Hepatocyte (in vitro differentiated cells): ENCODE data around the gene ELOVL1. TPM values are rescaled to one million over a fixed set of nuclear protein-coding genes. Genes with fewer than 3 reads are reported as not detected.

Source experiments
- DNase-seq: peaks from one replicate; pipeline ENCODE4 v3.0.0-alpha.2; 2016; ENCODE audit warnings: low spot score
- H2AFZ ChIP-seq: fragments of 200-600 bp; sonication (generic); 2 replicates; pipeline ENCODE4 v1.6.0; 2016; ENCODE audit warnings: antibody characterized with exemption, mild to moderate bottlenecking
- H3K27ac ChIP-seq: fragments of 200-600 bp; sonication (generic); 2 replicates; pipeline ENCODE4 v1.5.1; 2016; ENCODE audit warnings: mild to moderate bottlenecking
- H3K27me3 ChIP-seq: fragments of 200-600 bp; sonication (generic); 2 replicates; pipeline ENCODE4 v1.6.1; 2016
- H3K36me3 ChIP-seq: fragments of 200-600 bp; sonication (generic); replicated peaks from 2 replicates; pipeline ENCODE4 v1.5.1; 2016; ENCODE audit warnings: low read depth; ENCODE audit not compliant: insufficient read depth
- H3K4me1 ChIP-seq: fragments of 200-600 bp; sonication (generic); 2 replicates; pipeline ENCODE4 v1.5.1; 2016; ENCODE audit warnings: mild to moderate bottlenecking, moderate library complexity; ENCODE audit not compliant: insufficient read depth
- H3K4me2 ChIP-seq: fragments of 200-600 bp; sonication (generic); 2 replicates; pipeline ENCODE4 v1.6.0; 2016
- H3K4me3 ChIP-seq: fragments of 200-600 bp; sonication (generic); 2 replicates; pipeline ENCODE4 v1.5.1; 2016; ENCODE audit warnings: mild to moderate bottlenecking
- H3K79me2 ChIP-seq: fragments of 200-600 bp; sonication (generic); 2 replicates; pipeline ENCODE4 v1.6.0; 2017; ENCODE audit warnings: mild to moderate bottlenecking
- H3K9me2 ChIP-seq: fragments of 200-600 bp; sonication (generic); replicated peaks from 2 replicates; pipeline ENCODE4 v1.6.0; 2017; ENCODE audit warnings: mild to moderate bottlenecking; ENCODE audit not compliant: insufficient read depth
- H3K9me3 ChIP-seq: fragments of 200-600 bp; sonication (generic); 2 replicates; pipeline ENCODE4 v1.5.1; 2016; ENCODE audit warnings: low read depth, mild to moderate bottlenecking
- H4K20me1 ChIP-seq: fragments of 200-600 bp; sonication (generic); 2 replicates; pipeline ENCODE4 v1.6.0; 2016; ENCODE audit warnings: mild to moderate bottlenecking; ENCODE audit not compliant: insufficient read depth, poor library complexity, severe bottlenecking
- EZH2 ChIP-seq: fragments of 200-600 bp; sonication (generic); IDR thresholded peaks from 2 replicates; pipeline ENCODE4 v1.6.1; 2016; ENCODE audit warnings: antibody characterized with exemption, mild to moderate bottlenecking, borderline replicate concordance
- EZH2phosphoT487 ChIP-seq: fragments of 200-600 bp; sonication (generic); IDR thresholded peaks from one replicate; pipeline ENCODE4 v1.6.1; 2018; ENCODE audit warnings: antibody characterized with exemption, mild to moderate bottlenecking, low read depth, moderate library complexity; ENCODE audit not compliant: unreplicated experiment, severe bottlenecking
- WGBS: methylation state at CpG from one replicate; pipeline ENCODE4 v1.1.6; 2016; ENCODE audit warnings: low lambda C conversion rate; ENCODE audit errors: missing lambda C conversion rate; 5-methylcytosine and 5-hydroxymethylcytosine counted together
- polyA plus RNA-seq: library from polyadenylated mRNA; unstranded; fragments of >200 nt; fragmentation: Nextera tagmentation; extraction: Ambion mirVana; gene quantifications from 2 replicates; pipeline ENCODE4 v1.2.1, GENCODE V29; 2016
- total RNA-seq: library from RNA; depleted of rRNA; stranded (reverse); fragments of >200 nt; gene quantifications from 2 replicates; pipeline ENCODE4 v1.2.3, GENCODE V29; 2014
- TF ChIP-seq, protein P1 (sequence below): fragments of 200-600 bp; sonication (generic); IDR thresholded peaks from 2 replicates; pipeline ENCODE4 v1.5.1; 2016; ENCODE audit warnings: antibody characterized with exemption, mild to moderate bottlenecking; ENCODE audit not compliant: poor library complexity

ELOVL1 gene
- total and polyA plus RNA-seq, 2 experiments from 2014 or later = 90.8 to 185 TPM

DNA sequence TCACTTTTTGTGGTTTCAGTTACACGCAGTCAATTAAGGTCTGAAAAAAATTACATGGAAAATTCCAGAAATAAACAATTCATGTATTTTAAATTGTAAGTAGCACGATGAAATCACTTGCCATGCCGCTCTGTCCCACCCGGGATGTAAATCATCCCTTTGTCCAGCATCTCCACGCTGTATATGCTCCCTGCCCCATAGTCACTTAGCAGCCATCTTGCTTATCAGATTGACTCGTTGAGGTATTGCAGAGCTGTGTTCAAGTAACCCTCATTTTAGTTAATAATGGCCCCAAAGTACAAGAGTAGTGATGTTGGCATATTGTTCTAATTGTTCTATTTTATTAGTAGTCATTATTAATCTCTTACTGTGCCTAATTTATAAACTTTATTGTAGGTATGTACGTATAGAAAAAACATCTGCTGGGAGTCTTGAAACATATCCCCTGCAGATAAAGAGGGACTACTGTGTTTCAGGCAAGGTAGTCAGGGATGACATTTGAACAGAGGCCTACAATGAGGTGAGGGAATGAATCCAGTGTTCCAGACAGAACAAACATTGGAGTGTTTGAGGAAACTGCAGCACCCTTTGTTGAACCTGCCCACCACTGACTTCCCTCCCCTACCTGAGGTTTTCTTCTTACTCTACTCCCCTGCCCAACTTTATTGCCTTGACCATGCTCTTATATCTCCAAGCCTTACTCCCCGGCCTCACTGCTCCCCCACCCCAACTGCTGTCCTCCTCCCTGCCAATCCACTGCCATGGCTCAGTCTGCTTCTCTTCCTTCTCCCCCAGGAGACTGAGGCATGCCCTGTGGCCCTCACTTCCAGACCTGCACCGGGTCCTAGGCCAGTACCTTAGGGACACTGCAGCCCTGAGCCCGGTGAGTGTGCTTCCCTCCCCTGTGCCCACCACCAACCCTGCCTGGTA, 16.1 kb downstream of the ELOVL1 start:
- Histone ChIP-seq H3K27me3 (no peaks in the 10 kb centered on the region), H2AFZ (no peak overlapping the region), H3K27ac (no peak overlapping the region), H3K9me2 (no peaks in the 10 kb centered on the region), H3K79me2 (no peaks in the 10 kb centered on the region), H3K9me3 (no peaks in the 10 kb centered on the region), H3K4me1 (peaks cover 17% of the 10 kb centered on the region), H3K36me3 (no peaks in the 10 kb centered on the region), H4K20me1 (no peaks in the 10 kb centered on the region), H3K4me3 (no peak overlapping the region), H3K4me2 (no peak overlapping the region)
- WGBS = 84% methylated on average over 10 of the region's 10 CpGs
- no peak for DNase-seq
- TF ChIP-seq EZH2 (no peak), EZH2phosphoT487 (no peak)
- TF ChIP-seq, protein P1, sequence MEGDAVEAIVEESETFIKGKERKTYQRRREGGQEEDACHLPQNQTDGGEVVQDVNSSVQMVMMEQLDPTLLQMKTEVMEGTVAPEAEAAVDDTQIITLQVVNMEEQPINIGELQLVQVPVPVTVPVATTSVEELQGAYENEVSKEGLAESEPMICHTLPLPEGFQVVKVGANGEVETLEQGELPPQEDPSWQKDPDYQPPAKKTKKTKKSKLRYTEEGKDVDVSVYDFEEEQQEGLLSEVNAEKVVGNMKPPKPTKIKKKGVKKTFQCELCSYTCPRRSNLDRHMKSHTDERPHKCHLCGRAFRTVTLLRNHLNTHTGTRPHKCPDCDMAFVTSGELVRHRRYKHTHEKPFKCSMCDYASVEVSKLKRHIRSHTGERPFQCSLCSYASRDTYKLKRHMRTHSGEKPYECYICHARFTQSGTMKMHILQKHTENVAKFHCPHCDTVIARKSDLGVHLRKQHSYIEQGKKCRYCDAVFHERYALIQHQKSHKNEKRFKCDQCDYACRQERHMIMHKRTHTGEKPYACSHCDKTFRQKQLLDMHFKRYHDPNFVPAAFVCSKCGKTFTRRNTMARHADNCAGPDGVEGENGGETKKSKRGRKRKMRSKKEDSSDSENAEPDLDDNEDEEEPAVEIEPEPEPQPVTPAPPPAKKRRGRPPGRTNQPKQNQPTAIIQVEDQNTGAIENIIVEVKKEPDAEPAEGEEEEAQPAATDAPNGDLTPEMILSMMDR = no peak

DNA sequence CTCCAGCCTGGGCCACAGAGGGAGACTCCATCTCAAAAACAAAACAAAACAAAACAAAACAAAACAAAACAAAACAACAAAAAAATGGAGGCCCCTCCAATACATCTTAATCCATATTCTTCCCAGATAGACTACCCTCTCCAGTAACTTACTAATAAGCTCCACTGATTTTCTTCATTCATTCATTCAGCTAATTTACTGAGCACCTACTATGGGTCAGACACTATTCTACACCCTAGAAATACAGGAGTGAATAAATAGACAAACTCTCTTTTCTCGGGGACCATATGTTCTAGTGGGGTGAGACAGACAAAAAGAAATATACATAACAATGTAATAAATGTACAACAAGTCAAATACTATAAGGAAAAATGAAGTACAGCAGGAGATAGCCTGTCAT, 16.8 kb downstream of the ELOVL1 start:
- WGBS = 96% methylated on average over 1 of the region's 1 CpG
- DNase-seq = no peak
- H4K20me1 ChIP-seq = no peaks in the 10 kb centered on the region
- H3K79me2 ChIP-seq = no peaks in the 10 kb centered on the region
- H3K9me2 ChIP-seq = no peaks in the 10 kb centered on the region
- no peaks in the 10 kb centered on the region for H3K27me3 ChIP-seq
- H3K9me3 ChIP-seq = no peaks in the 10 kb centered on the region
- peaks cover 17% of the 10 kb centered on the region for H3K4me1 ChIP-seq
- no peak overlapping the region for H2AFZ ChIP-seq
- H3K4me3 ChIP-seq = no peak overlapping the region
- H3K4me2 ChIP-seq = no peak overlapping the region
- TF ChIP-seq EZH2 (no peak), EZH2phosphoT487 (no peak)
- TF ChIP-seq, protein P1 = no peak
- no peaks in the 10 kb centered on the region for H3K36me3 ChIP-seq
- H3K27ac ChIP-seq = no peak overlapping the region

DNA sequence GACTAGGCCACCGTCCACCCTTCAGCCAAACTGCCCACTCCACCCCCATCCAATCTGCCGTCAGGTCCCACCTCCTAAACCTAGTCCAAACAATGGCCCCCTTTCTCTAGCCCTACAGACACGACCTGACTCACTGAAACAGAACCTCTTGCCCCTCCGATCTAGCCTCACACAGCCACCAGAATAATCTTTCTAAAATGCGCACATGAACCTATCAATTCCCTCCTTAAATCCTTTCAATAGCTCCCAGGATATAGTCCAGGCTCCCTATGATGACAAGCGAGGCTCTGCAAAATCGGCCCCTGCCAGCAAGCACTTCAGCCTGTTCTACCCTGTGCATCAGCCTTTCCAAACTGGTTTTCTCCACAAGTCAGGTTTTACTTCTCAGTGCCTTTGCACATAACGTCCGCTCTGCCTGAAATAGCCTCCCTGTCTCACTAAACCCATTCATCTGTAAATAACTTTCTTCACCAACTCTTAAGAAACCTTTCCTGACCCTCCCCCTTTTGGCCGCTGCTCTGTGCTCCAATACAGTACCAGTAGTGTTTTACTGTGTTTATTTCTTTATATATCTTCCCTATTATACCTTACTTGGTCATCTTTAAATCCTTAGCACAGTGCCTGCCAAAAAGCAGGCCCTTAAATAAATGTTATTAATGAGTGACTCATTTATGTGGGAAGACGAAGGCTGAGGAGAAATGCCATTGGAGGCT, 18.1 kb downstream of the ELOVL1 start:
- H3K4me1 ChIP-seq = peaks cover 17% of the 10 kb centered on the region

More for the DNA sequence above, 18.1 kb downstream of the ELOVL1 start:
- Histone ChIP-seq H3K4me3 (peak overlapping the region; percentile 9), H3K27ac (peak overlapping the region; percentile 97), H3K9me3 (no peaks in the 10 kb centered on the region), H3K4me2 (peak overlapping the region; percentile 75), H2AFZ (peak overlapping the region; percentile 63), H3K36me3 (no peaks in the 10 kb centered on the region), H3K9me2 (no peaks in the 10 kb centered on the region), H4K20me1 (no peaks in the 10 kb centered on the region), H3K27me3 (no peaks in the 10 kb centered on the region), H3K79me2 (no peaks in the 10 kb centered on the region)
- 27% methylated on average over 11 of the region's 11 CpGs for WGBS
- TF ChIP-seq, protein P1 = no peak
- TF ChIP-seq EZH2 (no peak), EZH2phosphoT487 (no peak)
- DNase-seq = peak; percentile 46
